GM12873 (cell line): ENCODE data around the gene CCDC192.

Source experiments
- CTCF ChIP-seq: IDR thresholded peaks from 2 replicates; pipeline ENCODE4 v1.5.1; 2012; ENCODE audit warnings: low read depth, mild to moderate bottlenecking, moderate library complexity, low read length, control low read depth; ENCODE audit not compliant: insufficient read depth; ENCODE audit errors: missing control alignments

CCDC192 gene

DNA sequence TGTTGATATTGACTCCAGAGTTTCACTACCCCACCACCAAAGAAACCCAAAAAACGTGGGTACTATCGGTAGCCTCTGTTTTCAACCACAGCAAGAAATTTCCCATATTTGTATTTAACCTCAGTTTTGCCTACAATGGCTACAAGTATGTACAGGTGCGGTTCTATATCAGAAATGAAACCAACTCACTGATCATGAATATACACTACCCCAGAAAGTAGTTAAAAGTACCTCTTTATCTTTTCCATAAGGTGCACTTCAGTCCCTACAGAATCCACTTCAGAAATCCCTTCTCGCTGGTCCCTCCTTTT, 239.8 kb downstream of the CCDC192 start:
- no peak for TF ChIP-seq CTCF

- no peak for TF ChIP-seq CTCF
Measured at GRCh38 chr5:127944125-127944524, 240.9 kb downstream of the CCDC192 start.

DNA sequence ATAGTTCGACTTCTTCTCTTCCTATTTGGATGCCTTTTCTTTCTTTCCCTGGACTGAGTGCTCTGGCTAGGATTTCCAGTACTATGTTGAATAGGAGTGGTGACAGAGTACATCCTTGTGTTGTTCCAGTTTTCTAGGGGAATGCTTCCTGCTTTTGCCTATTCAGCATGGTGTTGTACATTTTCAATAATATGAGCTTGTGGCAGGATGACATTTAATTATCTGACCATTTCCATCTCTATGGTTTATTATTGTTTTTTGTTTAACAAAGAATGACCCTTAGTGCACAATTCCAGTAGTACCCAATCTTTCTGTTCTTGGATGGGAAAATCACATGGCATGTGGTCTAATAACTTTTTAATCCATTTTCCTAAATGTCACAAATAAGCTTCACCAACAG, 244.8 kb downstream of the CCDC192 start:
- TF ChIP-seq CTCF: no peak

- no peak for TF ChIP-seq CTCF
Measured at GRCh38 chr5:127950707-127951391, 247.7 kb downstream of the CCDC192 start.

GRCh38 chr5:127951791-127952190, 248.6 kb downstream of the CCDC192 start:
- no peak for TF ChIP-seq CTCF

DNA sequence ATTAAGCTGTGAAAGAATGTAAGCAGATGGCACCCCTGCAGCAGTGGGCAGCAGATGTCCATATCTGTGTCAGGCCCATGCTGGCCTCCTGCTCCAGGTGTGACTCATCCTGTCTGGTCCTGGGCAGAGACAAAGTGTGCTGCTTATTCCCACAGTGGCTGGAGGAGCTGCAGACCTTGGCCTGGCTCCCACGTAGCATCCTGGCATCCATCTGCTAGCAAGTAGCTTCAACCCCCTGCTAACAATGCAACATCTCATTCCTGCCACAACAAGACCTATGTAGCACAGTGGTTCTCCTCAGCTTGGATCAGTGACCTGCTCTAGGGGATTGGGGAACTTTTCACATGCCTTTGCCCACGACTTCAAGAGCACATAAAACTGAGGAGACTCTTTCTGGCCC, 254.0 kb downstream of the CCDC192 start:
- TF ChIP-seq CTCF: no peak

- no peak for TF ChIP-seq CTCF
Measured at GRCh38 chr5:127957701-127958239, 254.6 kb downstream of the CCDC192 start.
